Uterus (tissue), 4 donors: Measurements from ENCODE around the gene MBP. TPM values are rescaled to one million over a fixed set of nuclear protein-coding genes. Genes with fewer than 3 reads are reported as not detected.

ENCODE experiments used
- DNase-seq, 2 donors: peaks; one replicate each; pipeline ENCODE4 v3.0.0-alpha.2; 2019 to 2020
- H3K27ac ChIP-seq, 2 donors: fragments of 200-600 bp; sonication (generic); 1 replicate in 1 of 2; 2 replicates in 1 of 2; pipeline ENCODE4 v1.5.1; 2016 to 2018
- H3K27me3 ChIP-seq, 2 donors: fragments of 200-600 bp; sonication (generic); one replicate each; pipeline ENCODE4 v1.5.1; 2018 to 2019; ENCODE audit warnings: control low read depth in 1 of 2
- H3K36me3 ChIP-seq, 2 donors: fragments of 200-600 bp; sonication (generic); one replicate each; pipeline ENCODE4 v1.5.1; 2019; ENCODE audit warnings: control low read depth in 1 of 2
- H3K4me1 ChIP-seq, 2 donors: fragments of 200-600 bp; sonication (generic); one replicate each; pipeline ENCODE4 v1.5.1; 2018 to 2019; ENCODE audit warnings: control low read depth in 1 of 2
- H3K4me3 ChIP-seq, 2 donors: fragments of 200-600 bp; sonication (generic); 1 replicate in 1 of 2; 2 replicates in 1 of 2; pipeline ENCODE4 v1.5.1; 2018 to 2019; ENCODE audit warnings: mild to moderate bottlenecking in 1 of 2
- H3K9me3 ChIP-seq, 2 donors: fragments of 200-600 bp; sonication (generic); one replicate each; pipeline ENCODE4 v1.5.1; 2019; ENCODE audit warnings: control low read depth in 1 of 2
- POLR2A ChIP-seq, 2 donors: fragments of 450-650 bp; IDR thresholded peaks; one replicate each; pipeline ENCODE4 v1.6.1; 2016; ENCODE audit warnings: antibody characterized with exemption in 2 of 2, mild to moderate bottlenecking in 1 of 2, moderate library complexity in 1 of 2
- intact Hi-C: fragments of 100-400 bp; cut with DNase I; formaldehyde crosslinking; loops from one replicate; pipeline ENCODE4 v1.15.1; 2023; ENCODE audit warnings: low total_unique reads
- total RNA-seq, 4 donors: library from RNA; depleted of rRNA in 3 of 4; stranded (reverse); fragments of >200 nt in 3 of 4; gene quantifications; one replicate each; pipeline versions ENCODE4 v1.1.0 to v1.2.4, GENCODE V29; 2014 to 2023
- TF ChIP-seq, protein P1 (sequence below), 4 experiments: fragments of 200-600 bp in 2 of 4; fragments of 450-650 bp in 2 of 4; sonication (generic) in 2 of 4; IDR thresholded peaks; one replicate each; pipeline ENCODE4 v1.5.1; 2016 to 2019; ENCODE audit warnings: antibody characterized with exemption in 4 of 4, mild to moderate bottlenecking in 2 of 4, moderate library complexity in 1 of 4
- donor health status: DM: yes; HTN: yes; CAD: no.

The MBP gene
- total RNA-seq, 4 donors from 2014 or later: 12.1 to 52.2 (median 19.8) TPM

DNA sequence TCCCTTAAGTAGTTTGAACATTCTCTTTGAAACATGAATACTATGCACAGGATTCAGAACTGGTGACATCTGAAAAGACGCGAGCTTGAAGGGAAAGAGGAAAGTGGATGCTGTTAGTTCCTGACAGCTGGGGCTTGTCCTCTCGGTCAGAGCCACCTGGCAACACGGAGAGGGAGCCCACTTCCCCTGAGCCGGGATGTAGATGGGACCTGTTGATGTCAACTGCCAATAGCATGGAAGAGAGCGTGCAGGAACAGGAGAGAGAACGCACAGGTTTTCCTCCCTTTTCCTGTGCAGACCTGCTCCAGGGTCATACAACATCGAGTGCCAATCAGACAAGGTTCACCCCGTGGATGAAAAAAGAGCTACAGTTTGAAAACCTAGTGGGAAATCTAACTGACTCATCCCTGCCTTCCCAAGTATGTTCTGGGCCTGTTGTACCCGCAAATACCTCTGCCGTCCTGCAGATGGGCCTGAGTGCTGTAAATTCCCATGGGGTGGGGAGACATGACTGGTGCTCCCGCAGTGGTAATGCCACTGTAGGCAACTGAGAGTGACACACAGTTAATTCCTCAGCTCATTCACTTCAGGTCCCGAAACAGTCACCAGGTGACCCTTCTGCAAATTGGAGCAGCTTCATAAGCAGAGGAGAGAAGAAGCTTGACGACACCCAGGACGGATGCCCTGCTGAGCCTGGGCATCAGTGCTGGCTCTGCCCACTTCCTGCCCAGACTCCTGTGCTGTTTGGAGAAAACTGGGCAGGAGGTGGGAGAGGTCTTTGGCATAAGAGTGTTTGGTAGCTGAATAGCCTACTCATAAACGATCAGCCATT is 13.9 kb upstream of the MBP start:
- H3K27me3 ChIP-seq: no peaks in the 10 kb centered on the region
- no peak overlapping the region for H3K27ac ChIP-seq
- H3K9me3 ChIP-seq: no peaks in the 10 kb centered on the region
- no peak for DNase-seq
- TF ChIP-seq, protein P1, sequence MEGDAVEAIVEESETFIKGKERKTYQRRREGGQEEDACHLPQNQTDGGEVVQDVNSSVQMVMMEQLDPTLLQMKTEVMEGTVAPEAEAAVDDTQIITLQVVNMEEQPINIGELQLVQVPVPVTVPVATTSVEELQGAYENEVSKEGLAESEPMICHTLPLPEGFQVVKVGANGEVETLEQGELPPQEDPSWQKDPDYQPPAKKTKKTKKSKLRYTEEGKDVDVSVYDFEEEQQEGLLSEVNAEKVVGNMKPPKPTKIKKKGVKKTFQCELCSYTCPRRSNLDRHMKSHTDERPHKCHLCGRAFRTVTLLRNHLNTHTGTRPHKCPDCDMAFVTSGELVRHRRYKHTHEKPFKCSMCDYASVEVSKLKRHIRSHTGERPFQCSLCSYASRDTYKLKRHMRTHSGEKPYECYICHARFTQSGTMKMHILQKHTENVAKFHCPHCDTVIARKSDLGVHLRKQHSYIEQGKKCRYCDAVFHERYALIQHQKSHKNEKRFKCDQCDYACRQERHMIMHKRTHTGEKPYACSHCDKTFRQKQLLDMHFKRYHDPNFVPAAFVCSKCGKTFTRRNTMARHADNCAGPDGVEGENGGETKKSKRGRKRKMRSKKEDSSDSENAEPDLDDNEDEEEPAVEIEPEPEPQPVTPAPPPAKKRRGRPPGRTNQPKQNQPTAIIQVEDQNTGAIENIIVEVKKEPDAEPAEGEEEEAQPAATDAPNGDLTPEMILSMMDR (IDR thresholded peaks at IDR 0.05): no peak
- no peak for TF ChIP-seq POLR2A (IDR thresholded peaks at IDR 0.05)
- no peak overlapping the region for H3K4me3 ChIP-seq
- H3K36me3 ChIP-seq: no peaks in the 10 kb centered on the region
- intact Hi-C loops: no loop called here
- H3K4me1 ChIP-seq: no peaks in the 10 kb centered on the region

DNA sequence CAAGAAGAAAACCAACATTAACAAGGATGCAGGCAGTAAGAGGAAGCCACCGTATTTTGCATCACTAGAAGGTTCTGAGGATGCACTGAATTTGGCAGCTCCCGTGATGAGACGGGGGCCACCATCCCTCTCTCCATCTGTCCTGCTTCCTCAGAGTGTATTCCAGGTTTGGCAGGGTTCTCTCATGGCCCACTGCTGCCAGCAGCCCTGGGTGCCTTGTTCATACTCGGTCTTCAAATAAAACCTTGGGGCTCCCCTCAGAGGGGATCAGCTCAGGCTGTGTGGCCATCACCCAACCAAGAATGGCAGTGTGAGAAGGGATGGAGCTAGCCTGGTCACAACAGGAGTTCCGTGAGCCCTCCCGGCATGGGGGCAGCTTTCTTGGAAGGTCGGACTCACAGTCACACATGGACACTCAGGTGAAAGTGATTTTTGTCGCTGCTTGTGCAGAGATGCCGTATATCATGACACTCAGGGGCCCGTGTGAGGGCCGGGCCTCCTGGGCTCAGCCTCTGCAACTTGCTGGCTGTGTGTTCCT is 12.8 kb upstream of the MBP start:
- intact Hi-C loops: no loop called here
- H3K4me3 ChIP-seq: no peak overlapping the region
- TF ChIP-seq, protein P1 (IDR thresholded peaks at IDR 0.05): no peak
- no peak for TF ChIP-seq POLR2A (IDR thresholded peaks at IDR 0.05)

DNA sequence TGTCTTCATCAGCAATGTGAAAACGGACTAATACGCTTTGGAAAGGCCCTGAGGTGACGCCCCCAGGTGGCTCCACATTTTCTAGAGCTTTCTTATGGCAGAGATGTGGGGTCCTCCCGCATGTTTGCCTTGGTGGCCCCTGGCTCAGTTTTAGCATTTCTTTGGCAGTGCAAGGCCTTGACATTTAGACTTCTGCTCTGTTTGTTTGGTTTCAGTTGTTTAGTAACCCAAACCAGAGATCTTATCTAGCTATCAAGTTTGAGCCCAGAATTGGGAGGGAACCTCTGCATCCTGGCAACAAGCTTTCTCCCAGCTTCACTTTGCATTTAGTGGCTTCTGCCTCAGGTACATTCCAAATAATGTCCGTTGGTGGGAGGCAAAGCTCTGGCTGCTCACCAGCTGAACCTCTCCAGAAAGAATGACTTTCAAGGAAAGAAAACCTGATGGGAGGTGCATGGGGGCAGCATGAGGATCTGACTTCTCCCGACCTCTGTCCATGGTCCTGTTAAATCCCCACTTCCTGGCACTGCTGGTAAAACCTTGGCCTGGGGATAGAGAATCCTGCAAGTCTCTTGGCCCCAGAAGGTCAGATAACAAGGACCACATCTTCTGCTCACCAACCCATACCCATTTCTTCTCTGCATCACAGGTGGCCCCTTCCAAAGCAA is 12.0 kb upstream of the MBP start:
- intact Hi-C loops: no loop called here

More for the DNA sequence above, 12.8 kb upstream of the MBP start:
- Histone ChIP-seq H3K27me3 (no peaks in the 10 kb centered on the region), H3K9me3 (no peaks in the 10 kb centered on the region), H3K4me1 (no peaks in the 10 kb centered on the region), H3K27ac (no peak overlapping the region), H3K36me3 (no peaks in the 10 kb centered on the region)
- DNase-seq: no peak

DNA sequence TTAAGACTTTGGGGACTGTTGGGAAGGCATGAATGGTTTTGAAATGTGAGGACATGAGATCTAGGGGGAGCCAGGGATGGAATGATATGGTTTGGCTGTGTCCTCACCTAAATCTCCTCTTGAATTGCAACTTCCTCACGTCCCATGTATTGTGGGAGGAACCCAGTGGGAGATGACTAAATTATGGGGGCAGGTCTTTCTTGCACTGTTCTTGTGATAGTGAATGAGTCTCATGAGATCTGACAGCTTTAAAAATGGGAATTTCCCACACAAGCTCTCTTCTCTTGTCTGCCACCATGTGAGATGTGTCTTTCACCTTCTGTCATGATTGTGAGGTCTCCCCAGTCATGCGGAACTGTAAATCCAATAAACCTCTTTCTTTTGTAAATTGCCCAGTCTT is 11.5 kb upstream of the MBP start:
- no peak for DNase-seq
- intact Hi-C loops: no loop called here
- H3K27ac ChIP-seq: no peak overlapping the region
- no peak overlapping the region for H3K4me3 ChIP-seq
- no peaks in the 10 kb centered on the region for H3K27me3 ChIP-seq
- TF ChIP-seq, protein P1 (IDR thresholded peaks at IDR 0.05): no peak
- TF ChIP-seq POLR2A (IDR thresholded peaks at IDR 0.05): no peak
- no peaks in the 10 kb centered on the region for H3K36me3 ChIP-seq
- H3K4me1 ChIP-seq: no peaks in the 10 kb centered on the region
- no peaks in the 10 kb centered on the region for H3K9me3 ChIP-seq

More for the DNA sequence above, 12.0 kb upstream of the MBP start:
- TF ChIP-seq, protein P1 (IDR thresholded peaks at IDR 0.05): no peak
- TF ChIP-seq POLR2A (IDR thresholded peaks at IDR 0.05): no peak
- Histone ChIP-seq H3K4me1 (no peaks in the 10 kb centered on the region), H3K4me3 (no peak overlapping the region), H3K27ac (no peak overlapping the region), H3K36me3 (no peaks in the 10 kb centered on the region), H3K9me3 (no peaks in the 10 kb centered on the region), H3K27me3 (no peaks in the 10 kb centered on the region)
- no peak for DNase-seq

DNA sequence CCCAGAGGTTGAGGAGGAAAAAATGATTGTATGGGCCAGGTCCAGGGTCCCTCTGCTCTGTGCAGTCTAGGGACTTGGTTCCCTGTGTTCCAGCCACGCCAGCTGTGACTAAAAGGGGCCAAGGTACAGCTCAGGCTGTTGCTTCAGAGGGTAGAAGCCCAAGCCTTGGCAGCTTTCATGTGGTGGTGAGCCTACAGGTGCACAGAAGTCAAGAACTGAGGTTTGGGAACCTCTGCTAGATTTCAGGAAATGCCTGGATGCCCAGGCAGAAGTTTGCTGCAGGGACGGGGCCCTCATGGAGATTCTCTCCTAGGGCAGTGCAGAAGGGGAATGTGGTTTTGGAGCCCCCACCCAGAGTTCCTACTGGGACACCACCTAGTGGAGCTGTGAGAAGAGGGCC is 10.6 kb upstream of the MBP start:
- TF ChIP-seq, protein P1 (IDR thresholded peaks at IDR 0.05): no peak
- TF ChIP-seq POLR2A (IDR thresholded peaks at IDR 0.05): no peak
- Histone ChIP-seq H3K27ac (no peak overlapping the region), H3K27me3 (no peaks in the 10 kb centered on the region), H3K4me1 (no peaks in the 10 kb centered on the region), H3K9me3 (no peaks in the 10 kb centered on the region), H3K36me3 (no peaks in the 10 kb centered on the region), H3K4me3 (no peak overlapping the region)
- intact Hi-C loops: no loop called here
- DNase-seq: no peak
